ENCODE data around the gene LRRC3.

The LRRC3 gene

DNA sequence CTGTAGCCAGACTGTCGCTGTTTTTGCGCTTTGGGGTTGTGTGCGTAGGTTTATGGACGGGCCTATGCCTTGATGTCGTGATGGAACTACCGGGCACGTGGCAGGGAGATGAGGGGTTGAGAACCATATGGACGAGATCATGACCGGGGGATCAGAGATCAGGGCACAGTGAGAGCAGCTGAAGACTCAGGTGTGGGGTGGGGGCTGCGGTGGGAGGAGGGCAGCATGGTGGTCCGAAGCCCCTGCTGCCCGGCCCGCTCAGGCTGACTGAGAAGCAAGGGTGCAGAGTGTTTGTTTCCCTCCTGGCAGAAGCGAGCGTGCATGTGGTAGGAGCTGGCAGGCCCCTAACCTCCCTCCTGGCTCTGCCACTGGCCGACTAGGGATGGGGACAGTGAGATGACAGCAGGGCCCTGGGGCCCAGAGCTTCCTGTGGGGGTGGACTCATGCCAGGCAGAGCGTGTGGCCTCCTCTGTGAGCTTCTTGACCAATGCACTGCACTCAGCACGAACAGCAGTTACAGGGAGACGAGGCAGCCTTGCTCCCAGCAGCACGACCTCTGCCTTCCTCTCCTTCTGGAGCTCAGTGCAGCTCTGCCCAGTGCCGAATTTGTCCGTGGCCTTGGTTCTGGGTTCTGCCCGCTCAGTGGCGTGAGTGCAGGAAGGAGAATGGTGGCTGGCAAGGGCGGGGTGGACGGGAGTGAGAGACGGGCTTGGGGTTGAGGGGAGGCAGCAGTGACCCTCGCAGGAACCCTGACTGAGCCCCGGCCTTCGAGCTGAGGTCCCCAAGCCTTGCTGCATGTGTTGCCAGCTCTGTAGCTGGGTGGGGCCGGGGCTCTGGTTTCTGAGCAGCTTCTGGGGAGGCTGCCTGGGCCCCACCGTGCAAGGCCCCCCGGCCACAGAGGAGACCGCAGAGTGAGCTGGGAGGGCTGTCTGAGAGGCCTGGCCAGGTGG lies 22.2 kb upstream of the LRRC3 start:
- Histone ChIP-seq H3K27ac (ENCODE audit: extremely low read depth, low read depth, low read length) (no peak overlapping the region), H3K4me1 (ENCODE audit: control insufficient read depth, insufficient read depth, low read length) (no peaks in the 10 kb centered on the region), H3K4me3 (ENCODE audit: low read depth, low read length) (no peak overlapping the region), H3K9me3 (ENCODE audit: control insufficient read depth, insufficient read depth, low read depth, low read length) (no peaks in the 10 kb centered on the region), H3K36me3 (ENCODE audit: control insufficient read depth in 2 of 2, insufficient read depth in 1 of 2, low read length in 2 of 2) (no peaks in the 10 kb centered on the region)
- TF ChIP-seq SP7 (tag by site-specific recombination; IDR thresholded peaks at IDR 0.05), result no peak
- TF ChIP-seq, protein P1, sequence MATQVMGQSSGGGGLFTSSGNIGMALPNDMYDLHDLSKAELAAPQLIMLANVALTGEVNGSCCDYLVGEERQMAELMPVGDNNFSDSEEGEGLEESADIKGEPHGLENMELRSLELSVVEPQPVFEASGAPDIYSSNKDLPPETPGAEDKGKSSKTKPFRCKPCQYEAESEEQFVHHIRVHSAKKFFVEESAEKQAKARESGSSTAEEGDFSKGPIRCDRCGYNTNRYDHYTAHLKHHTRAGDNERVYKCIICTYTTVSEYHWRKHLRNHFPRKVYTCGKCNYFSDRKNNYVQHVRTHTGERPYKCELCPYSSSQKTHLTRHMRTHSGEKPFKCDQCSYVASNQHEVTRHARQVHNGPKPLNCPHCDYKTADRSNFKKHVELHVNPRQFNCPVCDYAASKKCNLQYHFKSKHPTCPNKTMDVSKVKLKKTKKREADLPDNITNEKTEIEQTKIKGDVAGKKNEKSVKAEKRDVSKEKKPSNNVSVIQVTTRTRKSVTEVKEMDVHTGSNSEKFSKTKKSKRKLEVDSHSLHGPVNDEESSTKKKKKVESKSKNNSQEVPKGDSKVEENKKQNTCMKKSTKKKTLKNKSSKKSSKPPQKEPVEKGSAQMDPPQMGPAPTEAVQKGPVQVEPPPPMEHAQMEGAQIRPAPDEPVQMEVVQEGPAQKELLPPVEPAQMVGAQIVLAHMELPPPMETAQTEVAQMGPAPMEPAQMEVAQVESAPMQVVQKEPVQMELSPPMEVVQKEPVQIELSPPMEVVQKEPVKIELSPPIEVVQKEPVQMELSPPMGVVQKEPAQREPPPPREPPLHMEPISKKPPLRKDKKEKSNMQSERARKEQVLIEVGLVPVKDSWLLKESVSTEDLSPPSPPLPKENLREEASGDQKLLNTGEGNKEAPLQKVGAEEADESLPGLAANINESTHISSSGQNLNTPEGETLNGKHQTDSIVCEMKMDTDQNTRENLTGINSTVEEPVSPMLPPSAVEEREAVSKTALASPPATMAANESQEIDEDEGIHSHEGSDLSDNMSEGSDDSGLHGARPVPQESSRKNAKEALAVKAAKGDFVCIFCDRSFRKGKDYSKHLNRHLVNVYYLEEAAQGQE (tag by site-specific recombination; IDR thresholded peaks at IDR 0.05), result no peak
- TF ChIP-seq, protein P2, sequence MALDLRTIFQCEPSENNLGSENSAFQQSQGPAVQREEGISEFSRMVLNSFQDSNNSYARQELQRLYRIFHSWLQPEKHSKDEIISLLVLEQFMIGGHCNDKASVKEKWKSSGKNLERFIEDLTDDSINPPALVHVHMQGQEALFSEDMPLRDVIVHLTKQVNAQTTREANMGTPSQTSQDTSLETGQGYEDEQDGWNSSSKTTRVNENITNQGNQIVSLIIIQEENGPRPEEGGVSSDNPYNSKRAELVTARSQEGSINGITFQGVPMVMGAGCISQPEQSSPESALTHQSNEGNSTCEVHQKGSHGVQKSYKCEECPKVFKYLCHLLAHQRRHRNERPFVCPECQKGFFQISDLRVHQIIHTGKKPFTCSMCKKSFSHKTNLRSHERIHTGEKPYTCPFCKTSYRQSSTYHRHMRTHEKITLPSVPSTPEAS (tag by site-specific recombination; IDR thresholded peaks at IDR 0.05), result no peak
- TF ChIP-seq, protein P3, sequence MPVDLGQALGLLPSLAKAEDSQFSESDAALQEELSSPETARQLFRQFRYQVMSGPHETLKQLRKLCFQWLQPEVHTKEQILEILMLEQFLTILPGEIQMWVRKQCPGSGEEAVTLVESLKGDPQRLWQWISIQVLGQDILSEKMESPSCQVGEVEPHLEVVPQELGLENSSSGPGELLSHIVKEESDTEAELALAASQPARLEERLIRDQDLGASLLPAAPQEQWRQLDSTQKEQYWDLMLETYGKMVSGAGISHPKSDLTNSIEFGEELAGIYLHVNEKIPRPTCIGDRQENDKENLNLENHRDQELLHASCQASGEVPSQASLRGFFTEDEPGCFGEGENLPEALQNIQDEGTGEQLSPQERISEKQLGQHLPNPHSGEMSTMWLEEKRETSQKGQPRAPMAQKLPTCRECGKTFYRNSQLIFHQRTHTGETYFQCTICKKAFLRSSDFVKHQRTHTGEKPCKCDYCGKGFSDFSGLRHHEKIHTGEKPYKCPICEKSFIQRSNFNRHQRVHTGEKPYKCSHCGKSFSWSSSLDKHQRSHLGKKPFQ (tag by site-specific recombination; IDR thresholded peaks at IDR 0.05), result no peak
- no peak for TF ChIP-seq ZNF785 (tag by site-specific recombination; IDR thresholded peaks at IDR 0.05)
- TF ChIP-seq, protein P4, sequence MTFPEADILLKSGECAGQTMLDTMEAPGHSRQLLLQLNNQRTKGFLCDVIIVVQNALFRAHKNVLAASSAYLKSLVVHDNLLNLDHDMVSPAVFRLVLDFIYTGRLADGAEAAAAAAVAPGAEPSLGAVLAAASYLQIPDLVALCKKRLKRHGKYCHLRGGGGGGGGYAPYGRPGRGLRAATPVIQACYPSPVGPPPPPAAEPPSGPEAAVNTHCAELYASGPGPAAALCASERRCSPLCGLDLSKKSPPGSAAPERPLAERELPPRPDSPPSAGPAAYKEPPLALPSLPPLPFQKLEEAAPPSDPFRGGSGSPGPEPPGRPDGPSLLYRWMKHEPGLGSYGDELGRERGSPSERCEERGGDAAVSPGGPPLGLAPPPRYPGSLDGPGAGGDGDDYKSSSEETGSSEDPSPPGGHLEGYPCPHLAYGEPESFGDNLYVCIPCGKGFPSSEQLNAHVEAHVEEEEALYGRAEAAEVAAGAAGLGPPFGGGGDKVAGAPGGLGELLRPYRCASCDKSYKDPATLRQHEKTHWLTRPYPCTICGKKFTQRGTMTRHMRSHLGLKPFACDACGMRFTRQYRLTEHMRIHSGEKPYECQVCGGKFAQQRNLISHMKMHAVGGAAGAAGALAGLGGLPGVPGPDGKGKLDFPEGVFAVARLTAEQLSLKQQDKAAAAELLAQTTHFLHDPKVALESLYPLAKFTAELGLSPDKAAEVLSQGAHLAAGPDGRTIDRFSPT (tag by site-specific recombination; IDR thresholded peaks at IDR 0.05), result no peak
- no peak for TF ChIP-seq ZSCAN30 (tag by site-specific recombination; IDR thresholded peaks at IDR 0.05)
- TF ChIP-seq, protein P5, sequence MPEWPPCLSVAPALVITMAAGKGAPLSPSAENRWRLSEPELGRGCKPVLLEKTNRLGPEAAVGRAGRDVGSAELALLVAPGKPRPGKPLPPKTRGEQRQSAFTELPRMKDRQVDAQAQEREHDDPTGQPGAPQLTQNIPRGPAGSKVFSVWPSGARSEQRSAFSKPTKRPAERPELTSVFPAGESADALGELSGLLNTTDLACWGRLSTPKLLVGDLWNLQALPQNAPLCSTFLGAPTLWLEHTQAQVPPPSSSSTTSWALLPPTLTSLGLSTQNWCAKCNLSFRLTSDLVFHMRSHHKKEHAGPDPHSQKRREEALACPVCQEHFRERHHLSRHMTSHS (tag by site-specific recombination; IDR thresholded peaks at IDR 0.05), result no peak
- no peak for TF ChIP-seq GLI2 (tag by site-specific recombination; IDR thresholded peaks at IDR 0.05; ENCODE audit: borderline replicate concordance, low read depth)
- TF ChIP-seq ZNF19 (tag by site-specific recombination; IDR thresholded peaks at IDR 0.05; ENCODE audit: low read depth), result no peak
- POLR2A ChIA-PET, result no interaction called here
- CTCF ChIA-PET, result no interaction called here

DNA sequence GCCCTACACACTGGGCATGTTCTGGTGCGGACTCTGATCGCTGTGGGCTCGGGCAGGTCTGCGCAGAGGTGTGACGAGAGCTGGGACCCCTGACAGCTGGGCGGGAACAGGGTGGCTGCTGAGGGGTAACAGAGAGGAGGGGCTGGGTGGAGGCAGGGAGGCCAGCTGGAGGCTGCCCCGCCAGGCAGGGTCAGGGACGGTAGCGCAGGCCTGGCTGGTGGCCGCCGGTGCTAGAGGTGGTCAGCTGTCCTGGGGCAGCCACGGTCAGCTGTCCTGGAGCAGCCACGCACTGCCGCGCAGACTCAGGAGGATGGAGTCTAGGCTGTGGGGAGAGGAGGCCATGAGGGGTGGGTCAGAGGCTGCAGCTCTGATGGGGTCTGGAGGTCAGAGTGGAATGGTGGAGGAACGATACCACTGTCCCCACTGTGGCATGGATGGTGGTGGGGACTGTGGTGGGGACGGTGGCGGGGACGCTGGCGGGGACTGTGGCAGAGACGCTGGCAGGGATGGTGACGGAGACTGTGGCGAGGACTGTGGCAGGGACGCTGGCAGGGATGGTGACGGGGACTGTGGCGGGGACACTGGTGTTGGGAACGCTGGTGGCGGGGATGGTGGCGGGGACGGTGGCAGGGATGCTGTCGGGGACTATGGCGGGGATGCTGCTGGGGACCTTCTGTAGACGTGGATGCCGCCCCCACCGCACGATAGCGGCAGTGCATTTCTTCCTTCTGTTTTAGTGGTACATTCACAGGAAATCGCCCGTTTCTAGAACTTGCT lies 21.3 kb upstream of the LRRC3 start:
- H3K4me1 ChIP-seq (ENCODE audit: control insufficient read depth, insufficient read depth, low read length), result no peaks in the 10 kb centered on the region
- POLR2A ChIA-PET, result no interaction called here
- TF ChIP-seq MZF1 (tag by site-specific recombination; IDR thresholded peaks at IDR 0.05; ENCODE audit: borderline replicate concordance) (no peak), HOXC10 (CRISPR knock-in tag; IDR thresholded peaks at IDR 0.05) (no peak), ZNF610 (tag by site-specific recombination; IDR thresholded peaks at IDR 0.05; ENCODE audit: borderline replicate concordance) (no peak), RBAK (tag by site-specific recombination; IDR thresholded peaks at IDR 0.05) (no peak), ZNF658 (tag by site-specific recombination; IDR thresholded peaks at IDR 0.05) (no peak), ZNF221 (tag by site-specific recombination; IDR thresholded peaks at IDR 0.05; ENCODE audit: borderline replicate concordance) (no peak), ZSCAN30 (tag by site-specific recombination; IDR thresholded peaks at IDR 0.05) (no peak)
- TF ChIP-seq, protein P6, sequence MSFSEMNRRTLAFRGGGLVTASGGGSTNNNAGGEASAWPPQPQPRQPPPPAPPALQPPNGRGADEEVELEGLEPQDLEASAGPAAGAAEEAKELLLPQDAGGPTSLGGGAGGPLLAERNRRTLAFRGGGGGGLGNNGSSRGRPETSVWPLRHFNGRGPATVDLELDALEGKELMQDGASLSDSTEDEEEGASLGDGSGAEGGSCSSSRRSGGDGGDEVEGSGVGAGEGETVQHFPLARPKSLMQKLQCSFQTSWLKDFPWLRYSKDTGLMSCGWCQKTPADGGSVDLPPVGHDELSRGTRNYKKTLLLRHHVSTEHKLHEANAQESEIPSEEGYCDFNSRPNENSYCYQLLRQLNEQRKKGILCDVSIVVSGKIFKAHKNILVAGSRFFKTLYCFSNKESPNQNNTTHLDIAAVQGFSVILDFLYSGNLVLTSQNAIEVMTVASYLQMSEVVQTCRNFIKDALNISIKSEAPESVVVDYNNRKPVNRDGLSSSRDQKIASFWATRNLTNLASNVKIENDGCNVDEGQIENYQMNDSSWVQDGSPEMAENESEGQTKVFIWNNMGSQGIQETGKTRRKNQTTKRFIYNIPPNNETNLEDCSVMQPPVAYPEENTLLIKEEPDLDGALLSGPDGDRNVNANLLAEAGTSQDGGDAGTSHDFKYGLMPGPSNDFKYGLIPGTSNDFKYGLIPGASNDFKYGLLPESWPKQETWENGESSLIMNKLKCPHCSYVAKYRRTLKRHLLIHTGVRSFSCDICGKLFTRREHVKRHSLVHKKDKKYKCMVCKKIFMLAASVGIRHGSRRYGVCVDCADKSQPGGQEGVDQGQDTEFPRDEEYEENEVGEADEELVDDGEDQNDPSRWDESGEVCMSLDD (tag by site-specific recombination; IDR thresholded peaks at IDR 0.05), result no peak
- TF ChIP-seq, protein P5 (tag by site-specific recombination; IDR thresholded peaks at IDR 0.05), result no peak

More for the DNA sequence above, 21.3 kb upstream of the LRRC3 start:
- Histone ChIP-seq H3K9me3 (ENCODE audit: control insufficient read depth, insufficient read depth, low read depth, low read length) (no peaks in the 10 kb centered on the region), H3K27ac (ENCODE audit: extremely low read depth, low read depth, low read length) (no peak overlapping the region), H3K36me3 (ENCODE audit: control insufficient read depth in 2 of 2, insufficient read depth in 1 of 2, low read length in 2 of 2) (no peaks in the 10 kb centered on the region), H3K4me3 (ENCODE audit: low read depth, low read length) (no peak overlapping the region)
- CTCF ChIA-PET, result no interaction called here

All from HEK293 (cell line).